NCI-H82 (cell line): ENCODE measurements around the gene POLD4.
"Not testable (repeated sequence)": the region's sequence is repeated elsewhere in the genome, so short reads cannot be mapped to it uniquely, and the experiment has no call there.

Experiments used
- DNase-seq: peaks from one replicate; lab custom pipeline; 2025; lab: John Stamatoyannopoulos, UW

POLD4 gene

GRCh38 chr11:67352546-67353316 is 615 bp downstream of the POLD4 start:
- DNase-seq: peak; percentile 59

GRCh38 chr11:67351275-67352005 is 1.9 kb downstream of the POLD4 start:
- DNase-seq: peak; percentile 78

- no peak for DNase-seq
Measured at GRCh38 chr11:67349928-67350465, 3.3 kb downstream of the POLD4 start.

- DNase-seq: no peak
Measured at GRCh38 chr11:67349457-67349856, 3.9 kb downstream of the POLD4 start.

GRCh38 chr11:67349036-67349435 is 4.3 kb downstream of the POLD4 start:
- DNase-seq: peak; percentile 40

GRCh38 chr11:67347964-67348749 is 5.2 kb downstream of the POLD4 start:
- peak; percentile 84 for DNase-seq

- peak; percentile 39 for DNase-seq
Measured at GRCh38 chr11:67345920-67346819, 7.2 kb downstream of the POLD4 start.

- DNase-seq: no peak
Measured at GRCh38 chr11:67345247-67345919, 8.0 kb downstream of the POLD4 start.

GRCh38 chr11:67344264-67344663 is 9.1 kb downstream of the POLD4 start:
- no peak for DNase-seq

- DNase-seq: no peak
Measured at GRCh38 chr11:67337257-67337656, 16.1 kb downstream of the POLD4 start.

GRCh38 chr11:67332081-67332691 is 21.2 kb downstream of the POLD4 start:
- no peak for DNase-seq

GRCh38 chr11:67323526-67323925 is 29.8 kb downstream of the POLD4 start:
- DNase-seq: no peak

GRCh38 chr11:67322049-67322448 is 31.3 kb downstream of the POLD4 start:
- no peak for DNase-seq

GRCh38 chr11:67321313-67321871 is 32.0 kb downstream of the POLD4 start:
- no peak for DNase-seq

GRCh38 chr11:67320691-67321090 is 32.7 kb downstream of the POLD4 start:
- DNase-seq: no peak

- DNase-seq: no peak
Measured at GRCh38 chr11:67320011-67320410, 33.3 kb downstream of the POLD4 start.

- DNase-seq: not testable (repeated sequence)
Measured at GRCh38 chr11:67318876-67319275, 34.5 kb downstream of the POLD4 start.

- DNase-seq: no peak
Measured at GRCh38 chr11:67317888-67318555, 35.3 kb downstream of the POLD4 start.

- DNase-seq: peak; percentile 98
Measured at GRCh38 chr11:67317205-67317887, 36.0 kb downstream of the POLD4 start.
